HT-29 (cell line): ENCODE results near the gene MMP2. TPM values are rescaled to one million over a fixed set of nuclear protein-coding genes. Genes with fewer than 3 reads are reported as not detected.
A peak's percentile ranks its signal among the peaks of the same experiment; 100 is the strongest.

ENCODE experiments used
- DNase-seq: peaks from one replicate; pipeline ENCODE4 v3.0.0-alpha.2; 2015; ENCODE audit warnings: low spot score
- total RNA-seq: library from RNA; depleted of rRNA; stranded (reverse); fragments of >200 nt; shearing (Covaris generic); gene quantifications from 2 replicates; pipeline ENCODE4 v1.2.3, GENCODE V29; 2014; rRNA removed

The MMP2 gene
- total RNA-seq: 0.03 and 0.42 TPM in 2 replicates

GRCh38 chr16:55478827-55479429, at the start of gene MMP2:
Gene MMP2 (plus strand): TSS chr16:55479198. CDS start chr16:55479480, 282 bp downstream.
- DNase-seq: no peak

DNA sequence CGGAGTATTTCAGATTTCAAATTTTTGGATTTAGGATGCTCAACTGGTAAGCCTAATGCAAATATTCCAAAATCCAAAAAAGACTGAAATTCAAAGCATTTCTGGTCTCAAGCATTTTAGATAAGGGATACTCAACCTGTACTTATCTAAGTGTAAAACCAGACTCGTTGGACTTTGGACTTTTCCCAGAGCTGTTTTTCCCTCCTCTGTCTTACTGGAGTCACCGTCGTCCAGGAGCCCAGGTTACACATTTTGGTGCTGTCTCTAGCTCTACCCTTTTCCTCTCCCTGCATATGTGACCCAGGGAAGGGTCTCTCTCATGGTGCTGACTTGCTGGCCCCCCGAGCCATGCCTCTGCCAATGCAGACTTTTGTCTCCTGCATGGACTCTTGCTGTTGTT, 46.0 kb upstream of the MMP2 start:
- DNase-seq: peak; percentile 29

DNA sequence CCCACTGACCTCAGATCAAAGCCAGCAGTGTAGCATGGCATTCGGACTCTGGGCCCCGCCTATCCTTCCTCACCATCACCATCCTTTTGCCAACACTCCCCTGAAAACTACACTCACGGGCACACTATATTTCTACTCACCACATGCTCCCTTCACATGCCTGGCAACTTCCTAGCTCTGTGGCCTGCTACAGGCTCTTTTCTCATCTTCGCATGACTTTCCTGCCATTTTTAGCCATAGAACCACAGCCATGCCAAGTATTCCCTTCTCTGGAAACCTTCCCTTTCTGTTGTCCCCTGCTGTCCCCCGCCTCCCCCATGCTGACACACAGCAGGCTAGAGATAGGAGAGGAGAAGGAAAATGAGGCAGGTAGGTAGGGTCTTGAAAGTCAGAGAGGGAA, 45.5 kb upstream of the MMP2 start:
- no peak for DNase-seq

GRCh38 chr16:55434000-55434399, 45.0 kb upstream of the MMP2 start:
- DNase-seq: no peak

DNA sequence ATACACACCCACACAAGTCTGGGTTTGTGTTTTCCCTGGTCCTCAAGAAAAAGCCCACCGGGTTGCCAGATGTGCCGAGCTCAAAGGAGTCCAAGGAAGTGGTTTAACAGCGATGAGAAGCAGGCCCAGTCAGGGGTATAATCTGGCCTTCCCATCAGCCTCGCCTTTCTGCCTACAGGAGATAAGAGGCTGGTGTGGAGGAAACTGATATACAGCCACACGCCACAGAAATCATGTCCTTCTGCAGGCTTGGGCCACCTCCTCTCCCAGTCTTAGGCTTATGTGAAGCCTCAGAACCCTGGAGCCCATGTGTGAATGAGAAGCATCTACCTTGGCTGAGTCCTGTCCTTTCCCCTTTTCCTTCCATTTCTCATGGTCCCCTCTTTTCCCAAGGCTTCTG, 43.6 kb upstream of the MMP2 start:
- DNase-seq: no peak

DNA sequence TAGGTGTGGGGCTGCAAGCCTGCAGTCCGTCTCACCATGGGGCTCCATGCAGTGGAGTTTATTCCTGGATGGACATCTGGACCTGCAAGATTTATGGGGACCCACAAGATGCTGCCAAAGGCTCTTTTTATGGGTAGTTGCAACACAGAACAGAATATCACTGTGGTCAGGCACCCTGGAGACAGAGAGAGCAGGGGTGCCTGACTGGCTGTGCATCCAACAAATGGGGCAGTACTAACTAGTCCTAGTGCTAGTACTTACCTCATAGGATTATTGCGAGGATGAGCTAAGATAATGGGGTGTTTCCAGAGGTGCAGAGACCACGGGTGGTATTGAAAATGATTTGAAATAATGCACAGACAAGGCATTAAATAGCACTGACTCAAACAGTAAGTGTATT, 42.4 kb upstream of the MMP2 start:
- no peak for DNase-seq

DNA sequence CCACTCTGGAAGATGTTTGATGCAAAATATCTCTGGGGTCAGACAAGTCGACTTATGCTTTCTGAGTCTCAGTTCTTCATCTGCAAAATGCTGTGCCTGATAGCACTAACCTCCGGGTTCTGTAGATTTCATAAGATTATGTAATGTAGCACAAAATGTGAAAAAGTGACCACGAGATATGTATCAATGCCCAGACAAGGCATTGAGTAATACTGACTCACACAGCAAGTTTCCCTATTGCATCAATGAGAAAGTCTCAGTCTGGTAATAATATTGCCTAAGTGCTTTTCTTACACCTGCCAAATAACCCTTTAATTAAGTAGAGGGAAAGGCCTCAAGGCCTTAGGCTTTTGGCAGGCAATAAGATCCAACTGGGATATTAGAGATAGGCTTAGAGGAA, 41.4 kb upstream of the MMP2 start:
- no peak for DNase-seq

DNA sequence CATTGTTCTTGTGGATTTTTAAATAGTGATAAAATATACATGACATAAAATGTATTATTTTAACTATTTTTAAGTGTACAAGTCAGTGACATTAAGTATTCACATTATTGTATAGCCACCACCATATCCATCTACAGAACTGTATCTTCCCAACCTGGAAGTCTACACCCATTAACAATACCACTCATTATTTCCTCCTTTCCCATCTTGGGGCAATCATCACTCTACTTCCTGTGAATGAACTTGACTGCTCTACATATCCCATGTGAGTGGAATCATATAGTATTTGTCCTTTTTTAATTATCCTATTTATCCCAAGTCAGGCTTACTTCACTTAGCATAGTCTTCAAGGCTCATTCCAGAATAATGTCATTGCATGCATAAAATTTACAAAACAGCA, 40.7 kb upstream of the MMP2 start:
- no peak for DNase-seq

DNA sequence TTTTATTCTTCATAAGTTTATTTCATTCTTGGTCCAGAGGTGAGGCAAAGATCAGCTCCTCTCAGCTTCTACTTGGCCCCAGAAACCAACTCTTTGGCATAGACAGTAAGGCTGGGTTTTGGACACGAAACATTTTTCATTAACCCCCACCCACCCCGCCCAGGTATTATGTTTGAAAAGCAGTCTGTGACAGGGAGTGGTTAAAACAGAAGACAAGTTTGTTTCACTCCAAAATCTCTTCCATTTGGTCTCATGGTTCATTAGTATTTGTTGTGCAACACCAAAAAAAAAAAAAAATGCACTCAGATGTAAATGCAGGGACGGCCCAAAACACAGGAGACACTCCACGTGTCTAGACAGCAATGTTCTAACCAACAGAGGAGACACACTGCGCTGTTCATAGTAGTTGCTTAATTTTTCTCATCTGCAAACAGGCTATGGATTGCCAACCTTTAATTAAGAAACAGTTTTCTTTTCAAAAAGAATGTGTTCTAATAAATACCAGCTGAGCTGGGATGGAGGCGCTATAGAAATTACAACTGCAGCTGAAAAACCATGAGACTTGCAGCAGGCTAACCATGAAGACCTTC, 39.8 kb upstream of the MMP2 start:
- DNase-seq: no peak

DNA sequence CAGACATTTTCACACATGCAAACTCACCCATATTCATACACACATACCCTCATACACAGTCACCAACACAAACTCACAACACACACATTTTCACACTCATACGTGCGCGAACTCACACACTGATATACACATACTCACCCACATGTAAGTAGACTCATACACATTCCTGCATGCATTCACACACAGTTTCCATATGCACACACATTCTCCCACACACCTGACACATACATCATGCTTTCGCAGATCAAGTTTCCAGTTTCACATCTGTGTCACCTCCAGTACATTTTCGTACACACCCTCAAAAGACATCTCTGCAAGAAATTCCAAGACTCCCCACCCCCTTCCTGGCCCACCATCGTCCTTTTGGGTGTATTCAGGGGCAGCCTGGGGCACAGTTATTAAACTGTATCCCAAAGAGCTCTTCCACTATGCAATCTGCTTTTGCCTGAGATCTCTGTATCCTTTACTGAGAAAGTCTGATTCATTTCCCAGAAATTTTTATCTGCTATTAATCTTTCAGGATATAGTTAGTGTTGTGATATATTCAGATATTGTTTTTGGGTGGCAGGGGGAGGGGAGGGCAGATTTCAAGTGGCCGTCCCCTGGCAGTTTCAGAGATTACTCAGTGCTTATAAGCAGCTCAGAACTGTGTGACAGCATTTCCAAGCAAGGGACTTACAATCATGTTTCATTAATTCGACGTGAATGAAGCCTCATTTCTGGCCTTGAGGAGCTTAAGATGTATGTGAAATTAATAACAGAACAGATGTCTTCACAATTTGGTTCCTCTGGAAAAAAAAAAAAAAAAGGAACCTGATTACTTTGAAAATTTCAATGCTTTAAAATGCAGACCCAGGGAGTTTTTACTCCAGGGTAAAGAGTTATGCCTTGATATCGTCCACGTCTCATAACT, 35.3 kb upstream of the MMP2 start:
- no peak for DNase-seq

GRCh38 chr16:55444754-55445485, 34.1 kb upstream of the MMP2 start:
- DNase-seq: no peak

DNA sequence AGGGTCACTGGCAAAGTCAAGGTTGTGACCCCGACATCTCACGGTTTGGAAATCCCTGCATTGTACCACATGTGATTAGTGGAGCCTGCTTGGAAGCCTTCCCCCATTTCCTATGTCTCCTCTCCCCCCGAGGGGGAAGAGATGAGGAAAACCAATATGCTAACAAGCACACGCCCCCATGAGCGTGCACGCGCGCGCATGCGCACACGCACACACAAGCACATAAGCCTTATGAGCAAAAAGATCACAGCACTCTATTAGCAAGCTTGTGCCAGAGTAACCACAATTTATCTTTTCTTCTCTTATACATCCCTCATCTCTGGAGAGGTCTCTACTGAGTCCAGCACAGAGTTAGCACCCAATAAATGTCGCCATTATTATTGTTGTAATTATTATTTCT, 31.8 kb upstream of the MMP2 start:
- no peak for DNase-seq

DNA sequence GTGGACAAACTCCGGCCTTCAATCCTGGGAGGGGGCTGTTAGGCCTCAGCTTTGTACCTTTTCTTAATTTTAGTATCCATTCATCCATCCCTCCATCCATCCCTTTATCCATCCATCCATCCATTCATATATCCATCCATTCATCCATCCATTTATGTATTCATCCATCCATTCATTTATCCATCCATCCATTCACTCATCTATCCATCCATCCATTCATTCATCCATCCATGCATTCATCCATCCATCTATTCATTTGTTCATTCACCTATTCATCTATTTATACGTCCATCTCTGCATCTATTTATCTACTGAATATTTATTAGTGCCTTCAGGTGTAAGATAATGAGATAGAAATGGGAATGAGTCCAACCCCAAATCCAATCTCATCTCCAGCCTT, 26.0 kb upstream of the MMP2 start:
- no peak for DNase-seq

DNA sequence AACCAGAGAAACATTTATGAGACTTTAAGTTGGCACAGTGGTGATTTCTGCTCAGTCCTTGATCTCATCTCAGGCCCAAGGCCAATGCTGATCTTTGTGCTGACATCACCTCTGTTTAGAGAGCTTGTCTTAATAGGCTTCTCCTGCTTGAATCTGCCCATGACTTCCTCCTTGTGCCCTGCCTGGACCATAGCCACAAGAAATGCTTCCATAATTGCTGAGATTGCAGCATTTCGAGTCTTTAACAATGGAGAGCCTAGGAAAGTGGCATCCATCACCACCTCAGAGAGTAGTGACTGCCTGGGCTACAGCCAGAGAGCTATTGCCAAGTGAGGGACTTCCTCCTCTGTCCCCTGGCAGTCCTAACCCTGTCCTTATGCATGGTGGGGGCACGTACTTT, 25.1 kb upstream of the MMP2 start:
- DNase-seq: no peak

DNA sequence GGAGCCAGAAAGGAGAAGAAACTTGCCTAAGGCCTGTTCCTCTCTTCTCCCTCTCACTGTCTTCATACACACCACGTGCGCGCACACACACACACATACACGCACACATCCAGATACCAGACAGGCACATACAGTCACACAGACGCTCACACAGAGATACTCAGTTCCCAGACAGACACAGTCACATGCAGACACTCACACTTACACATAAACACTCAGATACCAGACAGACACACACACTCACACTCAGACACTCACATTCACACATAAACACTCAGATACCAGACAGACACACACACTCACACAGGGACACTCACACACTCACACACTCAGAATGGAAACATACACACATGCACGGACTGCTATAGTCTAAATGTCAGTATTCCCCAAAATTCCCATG, 24.1 kb upstream of the MMP2 start:
- no peak for DNase-seq

DNA sequence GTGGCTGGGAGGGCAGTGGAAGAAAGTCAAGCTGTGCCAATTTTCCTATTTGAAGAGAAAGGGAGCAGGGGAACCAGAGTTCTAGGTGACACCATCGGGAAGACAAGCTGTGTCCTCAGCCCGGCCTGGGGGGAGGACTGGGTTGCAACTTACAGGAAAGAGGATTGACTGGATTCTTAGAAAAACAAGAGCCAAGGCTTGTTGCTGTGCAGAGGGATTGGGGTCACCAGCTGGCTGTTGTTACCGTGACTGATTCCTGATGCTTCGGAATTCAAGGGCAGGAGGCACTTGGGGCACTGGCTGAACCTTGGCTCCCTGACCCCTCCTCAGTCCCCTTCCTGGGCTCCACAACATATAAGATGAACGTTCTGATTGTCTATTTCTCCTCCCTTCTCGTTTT, 16.8 kb upstream of the MMP2 start:
- no peak for DNase-seq

- DNase-seq: no peak
Measured at GRCh38 chr16:55464375-55464774, 14.6 kb upstream of the MMP2 start.

GRCh38 chr16:55465077-55465896, 13.7 kb upstream of the MMP2 start:
- peak; percentile 92 for DNase-seq

GRCh38 chr16:55466209-55466608, 12.8 kb upstream of the MMP2 start:
- no peak for DNase-seq

DNA sequence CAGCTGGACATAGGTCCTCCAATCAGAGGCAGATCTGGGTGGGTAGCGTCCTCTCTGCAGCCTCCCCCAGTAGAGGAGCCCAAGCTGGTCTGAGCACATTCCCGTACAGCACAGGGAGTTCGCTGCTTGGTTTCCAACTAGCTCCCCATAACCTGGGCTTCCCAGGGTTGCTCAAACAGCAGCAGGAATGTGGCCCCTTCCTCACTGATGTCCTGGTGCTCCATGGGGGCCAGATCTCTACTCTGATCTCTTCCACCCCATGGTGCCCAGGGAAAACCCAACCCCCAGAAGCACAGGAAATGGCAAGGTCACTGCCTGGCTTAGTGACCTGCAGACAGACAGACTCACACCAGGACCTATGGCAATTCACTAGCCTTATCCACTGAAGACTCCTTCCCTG, 11.1 kb upstream of the MMP2 start:
- no peak for DNase-seq

- no peak for DNase-seq
Measured at GRCh38 chr16:55468352-55468990, 10.5 kb upstream of the MMP2 start.
